GM19372 (cell line): ENCODE measurements around the gene PTPN14.

ENCODE experiments used
- ATAC-seq: cut with Tn5 transposase; IDR thresholded peaks from one replicate; pipeline ENCODE4 v1.9.1; 2021; ENCODE audit warnings: mild to moderate bottlenecking, low read depth, moderate library complexity; ENCODE audit not compliant: unreplicated experiment

PTPN14 gene

GRCh38 chr1:214460304-214460916 lies 91.0 kb downstream of the PTPN14 start:
- ATAC-seq, result no peak

DNA sequence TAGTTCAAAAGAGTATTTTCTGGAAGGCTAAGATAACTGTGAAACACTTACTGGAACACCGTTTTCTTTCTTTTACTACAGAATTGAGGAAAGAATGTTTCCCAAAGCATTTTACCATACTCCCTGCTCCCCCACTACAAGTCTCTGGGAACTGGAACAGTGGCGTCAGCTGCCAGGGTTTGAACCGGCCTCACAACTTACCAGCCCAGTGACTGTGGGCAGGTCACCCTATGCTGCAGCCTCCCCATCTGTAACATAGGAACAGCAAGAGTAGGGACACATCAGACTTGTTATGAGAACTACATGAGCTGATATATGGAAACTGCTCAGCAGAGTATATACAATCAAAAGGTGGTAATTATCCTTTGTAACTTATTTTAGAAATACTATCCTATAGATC lies 91.5 kb downstream of the PTPN14 start:
- no peak for ATAC-seq

DNA sequence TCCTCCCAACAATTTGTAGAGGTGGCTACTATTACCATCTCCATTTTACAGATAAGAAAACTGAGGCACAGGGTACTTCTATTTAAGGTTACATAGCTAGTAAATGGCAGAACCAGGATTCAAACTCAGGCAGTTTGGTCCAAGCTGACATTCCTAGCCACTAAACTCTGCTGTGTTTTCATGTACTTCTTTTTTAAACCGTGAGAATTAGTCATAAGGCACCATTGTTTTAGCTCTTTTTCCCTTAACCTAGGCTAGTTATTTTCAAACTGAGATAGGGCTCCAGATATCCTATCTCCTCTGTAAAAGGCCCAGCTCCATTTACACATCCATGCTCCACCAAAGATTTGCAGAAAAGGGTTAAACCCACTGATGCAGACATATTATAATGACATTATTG lies 92.9 kb downstream of the PTPN14 start:
- ATAC-seq, result no peak

GRCh38 chr1:214455971-214456867 lies 95.2 kb downstream of the PTPN14 start:
- no peak for ATAC-seq

DNA sequence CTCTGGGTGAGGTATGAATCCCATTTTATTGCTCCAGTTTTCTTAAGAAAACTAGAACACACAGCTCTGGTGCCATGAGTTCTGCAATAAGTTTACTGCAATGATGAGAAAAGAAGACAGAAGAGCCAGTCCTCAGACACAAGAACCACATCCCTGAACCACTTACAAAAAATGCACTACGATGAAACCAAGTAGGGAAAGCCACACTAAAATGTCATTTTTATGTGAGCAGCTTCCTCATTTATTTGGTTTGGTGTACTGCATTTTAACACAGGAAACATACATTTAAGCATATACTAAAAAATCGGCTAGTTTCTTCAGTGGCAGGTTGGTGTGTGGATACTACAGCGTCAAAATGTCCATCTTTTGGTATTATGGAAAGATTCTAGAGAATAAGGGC lies 95.9 kb downstream of the PTPN14 start:
- ATAC-seq, result no peak

- no peak for ATAC-seq
These were observed 96.6 kb downstream of the PTPN14 start for GRCh38 chr1:214454569-214455396.

- ATAC-seq, result no peak
These were observed 98.2 kb downstream of the PTPN14 start for GRCh38 chr1:214453109-214453722.

DNA sequence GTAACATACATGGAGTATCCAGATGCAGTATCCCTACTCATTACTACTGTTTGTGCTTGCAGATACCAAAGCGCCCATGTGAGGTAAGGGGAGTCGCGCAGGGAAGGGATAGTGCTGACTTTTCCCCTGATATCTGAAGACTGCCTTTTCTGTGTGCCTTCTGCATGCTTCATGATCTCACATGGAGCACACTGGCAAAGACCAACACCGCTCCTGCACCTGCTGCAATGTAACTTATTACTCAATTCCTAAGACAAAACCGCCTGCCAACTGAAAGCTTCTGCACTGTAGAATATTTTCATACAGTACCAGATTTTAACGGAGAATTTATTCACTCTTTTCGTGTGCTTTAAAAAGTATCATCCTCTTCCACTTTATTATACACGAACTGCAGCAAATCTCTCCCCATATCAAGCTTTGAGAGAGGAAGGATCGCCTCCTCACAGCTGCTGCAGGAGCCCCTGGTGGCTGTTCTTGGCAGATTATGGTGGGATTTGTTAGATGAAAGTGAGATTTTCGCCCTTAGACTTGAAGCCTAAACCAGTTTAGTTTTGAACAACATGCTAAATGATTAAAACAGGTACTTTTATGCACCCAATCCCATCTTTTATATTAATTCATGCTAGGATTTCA lies 99.1 kb downstream of the PTPN14 start:
- no peak for ATAC-seq

- ATAC-seq, result no peak
These were observed 99.8 kb downstream of the PTPN14 start for GRCh38 chr1:214451596-214451995.

- no peak for ATAC-seq
These were observed 102.0 kb downstream of the PTPN14 start for GRCh38 chr1:214449371-214449770.

DNA sequence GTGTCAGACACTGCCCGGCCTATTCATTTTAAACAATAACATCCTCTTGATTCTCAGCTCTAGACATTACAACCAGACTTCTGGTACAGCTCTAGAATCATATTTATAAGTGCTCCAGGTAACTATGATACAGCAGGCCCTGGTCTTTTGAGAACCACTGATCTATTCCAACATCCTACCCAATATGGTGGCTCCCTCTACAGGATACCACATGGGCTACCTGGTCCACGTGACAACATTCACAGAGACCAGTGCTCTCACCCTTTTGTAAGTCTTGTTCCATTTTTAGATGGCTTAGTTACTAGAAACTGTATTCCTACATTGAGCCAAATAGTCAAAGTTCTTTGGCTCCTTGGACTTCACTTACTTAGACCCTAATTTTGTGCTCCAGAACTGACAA lies 102.9 kb downstream of the PTPN14 start:
- ATAC-seq, result no peak

- no peak for ATAC-seq
These were observed 103.9 kb downstream of the PTPN14 start for GRCh38 chr1:214447557-214447871.

DNA sequence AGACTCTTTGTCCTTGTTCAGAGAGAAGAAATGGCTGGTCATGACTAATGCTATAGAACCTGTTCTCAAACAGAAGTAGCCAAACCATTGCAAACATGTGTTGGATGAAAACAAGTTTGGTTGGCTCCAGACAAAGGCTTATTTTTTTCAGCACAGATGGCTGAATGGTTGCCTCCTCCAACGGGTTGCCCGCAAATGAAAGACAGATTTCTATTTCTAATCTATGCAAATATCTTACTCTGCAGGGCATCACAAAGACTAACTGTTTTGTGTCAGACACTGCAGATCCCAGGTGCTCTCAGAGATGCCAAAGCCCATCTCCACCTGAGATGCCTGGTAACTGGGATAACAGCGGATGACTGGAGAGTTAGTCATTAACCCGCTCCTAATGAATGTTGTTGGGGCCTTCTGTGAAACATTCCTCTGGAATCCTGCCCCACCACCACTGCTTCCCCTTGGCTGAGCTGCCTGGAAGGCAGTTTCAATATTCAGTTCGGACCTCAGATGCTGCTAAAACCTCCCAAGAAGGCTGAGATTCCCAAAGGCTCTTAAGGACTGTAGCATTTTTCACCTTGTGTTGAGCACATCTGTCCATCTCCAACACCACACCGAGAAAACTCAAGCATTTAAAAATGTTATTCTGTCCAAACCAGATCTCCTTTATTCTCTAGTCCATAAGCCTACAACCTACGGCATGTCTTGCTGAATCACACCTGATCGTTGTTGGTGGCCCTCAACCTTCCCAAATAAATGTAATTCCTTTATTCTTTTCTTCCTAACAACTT lies 104.4 kb downstream of the PTPN14 start:
- no peak for ATAC-seq

DNA sequence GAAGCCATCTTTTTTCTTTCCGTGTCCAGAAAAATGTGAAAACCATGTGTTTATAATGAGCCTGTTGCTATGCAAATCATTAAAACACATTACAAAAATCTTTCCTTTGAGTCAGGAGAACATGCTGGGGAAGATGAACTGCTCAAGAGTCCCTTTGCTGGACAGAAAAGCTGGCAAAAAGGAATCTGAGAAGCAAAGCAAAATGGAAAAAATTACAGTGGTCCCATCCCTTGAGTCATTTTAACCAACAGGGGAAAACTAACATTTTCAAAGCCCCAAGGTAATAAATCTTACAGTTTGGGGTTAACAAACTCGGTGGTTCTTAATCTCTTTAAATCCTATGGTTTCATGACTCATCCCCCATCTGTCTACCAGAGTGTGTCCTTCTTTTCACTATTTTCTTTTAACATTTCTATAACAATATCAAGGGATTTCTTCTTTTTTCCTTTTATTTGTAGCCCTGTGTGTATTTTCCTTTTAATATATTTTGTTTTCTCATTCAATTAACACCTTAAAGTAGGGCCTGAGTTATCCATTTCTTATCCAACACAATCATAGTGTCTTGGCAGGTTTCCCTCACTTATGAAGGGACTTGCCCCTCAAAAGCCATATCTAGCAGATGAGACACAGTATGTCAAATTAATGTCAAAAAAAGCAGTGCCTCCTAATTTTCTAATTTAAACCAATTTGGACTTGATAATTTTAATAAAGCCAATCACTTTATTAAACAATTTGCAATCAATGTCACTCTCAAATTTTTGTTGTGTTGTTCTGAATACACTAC lies 105.4 kb downstream of the PTPN14 start:
- no peak for ATAC-seq

- ATAC-seq, result no peak
These were observed 106.2 kb downstream of the PTPN14 start for GRCh38 chr1:214445199-214445598.

DNA sequence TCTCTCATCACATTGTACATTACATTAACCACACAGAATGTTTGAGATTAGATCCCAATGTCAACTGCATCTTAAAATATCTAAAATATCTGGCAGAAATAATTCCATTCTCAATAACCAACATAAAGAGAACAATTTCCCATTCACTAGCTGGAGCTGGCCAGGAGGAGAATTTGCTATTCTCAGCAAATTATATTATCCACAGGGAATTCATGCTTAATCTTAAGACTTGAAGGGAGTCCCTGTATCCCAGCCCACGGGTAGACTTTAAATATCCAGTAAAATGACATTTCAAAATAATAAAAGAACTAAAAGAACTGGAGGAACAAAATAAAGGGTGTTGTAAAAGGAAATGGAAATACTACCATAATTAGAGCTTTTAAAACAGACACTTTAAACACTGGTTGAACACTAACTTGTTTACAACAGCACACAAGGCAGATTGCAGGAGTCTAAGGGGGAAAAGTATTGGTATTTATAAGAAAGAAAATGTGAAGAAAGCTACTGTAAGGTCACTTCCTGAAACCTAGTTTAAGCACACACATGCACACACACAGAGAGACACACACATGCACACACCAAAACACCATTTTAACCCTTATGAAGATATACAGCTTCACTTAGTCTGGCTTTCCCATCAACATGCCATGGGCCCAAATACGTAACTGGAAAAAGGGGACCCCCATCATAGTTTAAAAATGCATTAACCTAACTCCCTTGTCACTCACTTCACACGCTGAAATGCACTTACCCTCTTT lies 107.0 kb downstream of the PTPN14 start:
- no peak for ATAC-seq

DNA sequence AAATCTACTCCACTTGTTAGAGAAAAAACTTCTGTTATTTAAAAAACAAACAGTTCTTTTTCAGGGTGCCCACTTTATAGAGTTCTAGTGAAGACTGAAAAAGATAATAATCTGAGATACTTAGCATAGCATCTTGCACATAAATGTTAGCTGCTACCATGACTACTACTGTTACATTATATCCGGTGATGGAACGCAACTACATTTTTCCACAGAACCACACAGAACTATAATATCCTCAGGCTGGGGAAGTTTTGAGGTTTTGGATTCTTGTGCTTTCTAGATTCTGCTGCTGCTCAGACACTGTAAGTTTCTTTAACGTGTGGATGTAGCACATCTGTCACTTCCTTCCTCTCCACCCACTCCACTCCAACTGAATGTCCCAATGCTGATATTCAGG lies 110.3 kb downstream of the PTPN14 start:
- no peak for ATAC-seq
